GM18526 (cell line): ENCODE data around the gene IGSF21.

Experiments
- POLR2A ChIP-seq: IDR thresholded peaks from 3 replicates; pipeline ENCODE4 v1.6.1; 2011; ENCODE audit not compliant: insufficient read length; ENCODE audit errors: extremely low read depth

The IGSF21 gene

GRCh38 chr1:18262726-18263125, 155.1 kb downstream of the IGSF21 start:
- no peak for TF ChIP-seq POLR2A

GRCh38 chr1:18263547-18264120, 156.0 kb downstream of the IGSF21 start:
- TF ChIP-seq POLR2A, result no peak

- no peak for TF ChIP-seq POLR2A
Observed at GRCh38 chr1:18264450-18265039, 156.9 kb downstream of the IGSF21 start.

GRCh38 chr1:18265641-18266040, 158.0 kb downstream of the IGSF21 start:
- no peak for TF ChIP-seq POLR2A

GRCh38 chr1:18266391-18266790, 158.8 kb downstream of the IGSF21 start:
- no peak for TF ChIP-seq POLR2A

- no peak for TF ChIP-seq POLR2A
Observed at GRCh38 chr1:18271336-18271735, 163.7 kb downstream of the IGSF21 start.

- TF ChIP-seq POLR2A, result no peak
Observed at GRCh38 chr1:18278946-18279345, 171.3 kb downstream of the IGSF21 start.

- TF ChIP-seq POLR2A, result no peak
Observed at GRCh38 chr1:18279351-18280074, 171.9 kb downstream of the IGSF21 start.

- no peak for TF ChIP-seq POLR2A
Observed at GRCh38 chr1:18280956-18281355, 173.4 kb downstream of the IGSF21 start.

- no peak for TF ChIP-seq POLR2A
Observed at GRCh38 chr1:18282851-18283600, 175.4 kb downstream of the IGSF21 start.

GRCh38 chr1:18283601-18284385, 176.2 kb downstream of the IGSF21 start:
- no peak for TF ChIP-seq POLR2A

GRCh38 chr1:18284805-18285537, 177.4 kb downstream of the IGSF21 start:
- no peak for TF ChIP-seq POLR2A

GRCh38 chr1:18285538-18285924, 177.9 kb downstream of the IGSF21 start:
- no peak for TF ChIP-seq POLR2A

GRCh38 chr1:18288722-18289121, 181.1 kb downstream of the IGSF21 start:
- no peak for TF ChIP-seq POLR2A
